Fibroblast of pulmonary artery (primary cell): ENCODE data around the gene MAP4K3.
A peak's percentile ranks its signal among the peaks of the same experiment; 100 is the strongest.
"Not testable (repeated sequence)": the region's sequence is repeated elsewhere in the genome, so short reads cannot be mapped to it uniquely, and the experiment has no call there.

Experiments used
- DNase-seq: peaks from one replicate; pipeline ENCODE4 v3.0.0-alpha.2; 2010; ENCODE audit warnings: low read depth
- H3K4me3 ChIP-seq: replicated peaks from 2 replicates; pipeline ENCODE4 v1.5.1; 2011; ENCODE audit warnings: low read depth, mild to moderate bottlenecking, control low read depth, low read length, moderate library complexity
- CTCF ChIP-seq: IDR thresholded peaks from 2 replicates; pipeline ENCODE4 v1.5.1; 2011; ENCODE audit warnings: mild to moderate bottlenecking, control low read depth, low read length, inconsistent platforms; ENCODE audit errors: missing control alignments

Gene MAP4K3

DNA sequence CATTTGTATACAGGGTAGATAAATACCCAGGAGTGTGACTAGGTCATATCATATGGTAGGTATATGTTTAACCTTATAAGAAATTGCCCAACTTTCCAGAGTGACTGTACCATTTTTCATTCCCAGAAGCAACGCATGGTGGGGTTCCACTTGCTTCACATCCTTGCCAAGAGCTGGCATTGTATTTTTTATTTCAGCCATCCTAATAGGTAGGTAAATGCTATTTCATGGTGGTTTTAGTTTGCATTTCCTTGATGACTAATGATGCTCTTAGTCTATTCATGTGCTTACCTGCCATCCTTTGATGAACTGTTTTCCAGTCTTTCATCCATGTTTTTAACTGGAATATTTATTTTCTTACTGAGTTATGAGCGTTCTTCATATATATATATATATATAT lies 51.9 kb downstream of the MAP4K3 start:
- no peak for TF ChIP-seq CTCF
- H3K4me3 ChIP-seq, result no peak overlapping the region
- no peak for DNase-seq

- not testable (repeated sequence) for DNase-seq, H3K4me3 ChIP-seq
Measured at GRCh38 chr2:39384071-39384470, 53.0 kb downstream of the MAP4K3 start.

DNA sequence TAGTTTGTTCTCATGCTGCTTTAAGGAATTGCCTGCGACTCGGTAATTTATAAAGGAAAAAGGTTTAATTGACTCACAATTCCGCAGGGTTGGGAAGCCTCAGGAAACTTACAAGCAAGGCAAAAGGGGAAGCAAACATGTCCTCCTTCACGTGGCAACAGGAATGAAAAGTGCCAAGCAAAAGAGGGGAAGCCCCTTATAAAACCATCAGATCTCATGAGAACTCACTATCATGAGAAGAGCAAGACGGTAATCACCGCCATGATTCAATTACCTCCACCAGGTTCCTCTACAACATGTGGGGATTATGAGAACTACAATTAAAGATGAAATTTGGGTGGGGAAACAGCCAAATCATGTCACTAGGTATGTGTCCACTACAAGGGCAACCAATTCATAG lies 53.9 kb downstream of the MAP4K3 start:
- no peak for DNase-seq

GRCh38 chr2:39381653-39382052 lies 55.4 kb downstream of the MAP4K3 start:
- TF ChIP-seq CTCF, result no peak
- DNase-seq, result no peak
- H3K4me3 ChIP-seq, result no peak overlapping the region

More for the DNA sequence above, 53.9 kb downstream of the MAP4K3 start:
- no peak for TF ChIP-seq CTCF
- H3K4me3 ChIP-seq, result no peak overlapping the region

DNA sequence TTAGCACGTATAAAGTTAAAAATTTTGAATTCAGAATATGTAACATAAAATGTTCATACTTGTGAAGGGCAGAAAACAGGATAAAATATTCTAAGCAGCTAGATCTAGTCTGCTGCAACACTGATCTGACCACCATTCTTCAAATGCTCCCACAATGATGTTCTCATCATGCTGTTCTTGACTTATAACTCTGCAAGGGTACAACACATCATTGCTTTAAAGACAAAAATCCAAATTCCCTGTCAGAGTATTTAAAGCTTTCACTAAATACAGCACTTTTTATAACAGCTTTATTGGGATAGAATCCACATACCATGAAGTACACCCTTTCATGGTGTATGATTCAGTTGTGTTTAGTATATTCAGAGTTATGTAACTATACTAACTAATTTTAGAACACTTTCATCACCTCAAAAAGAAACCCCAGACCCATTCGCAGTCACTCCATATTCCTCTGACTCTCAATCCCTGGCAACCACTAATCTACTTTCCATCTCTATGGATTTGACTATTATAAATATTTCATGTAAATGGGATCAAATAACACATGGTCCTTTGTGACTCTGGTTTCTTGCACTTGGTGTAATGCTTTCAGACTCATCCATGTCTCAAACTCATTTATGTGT lies 56.4 kb downstream of the MAP4K3 start:
- no peak for TF ChIP-seq CTCF
- H3K4me3 ChIP-seq, result no peak overlapping the region
- peak; percentile 31 for DNase-seq

- H3K4me3 ChIP-seq, result no peak overlapping the region
- peak; percentile 84 for DNase-seq
- TF ChIP-seq CTCF, result peak; percentile 62
Measured at GRCh38 chr2:39379643-39380524, 57.2 kb downstream of the MAP4K3 start.

- no peak overlapping the region for H3K4me3 ChIP-seq
- TF ChIP-seq CTCF, result no peak
- DNase-seq, result no peak
Measured at GRCh38 chr2:39378968-39379367, 58.1 kb downstream of the MAP4K3 start.
